Right cardiac atrium (tissue), 5 donors: ENCODE data around the gene PRCP. TPM values are rescaled to one million over a fixed set of nuclear protein-coding genes. Genes with fewer than 3 reads are reported as not detected.

Experiments
- ATAC-seq, 2 donors: fragments of 200-7000 bp; cut with Tn5 transposase; one replicate each; pipeline versions ENCODE4 v1.8.0 to v1.9.1; 2020; ENCODE audit warnings: moderate library complexity in 2 of 2, mild to moderate bottlenecking in 1 of 2
- DNase-seq, 3 donors: peaks; one replicate each; pipeline ENCODE4 v3.0.0-alpha.2; 2020
- H3K27ac ChIP-seq: one replicate; pipeline ENCODE4 v1.5.1; 2013; ENCODE audit warnings: mild to moderate bottlenecking, low read length, control low read depth, moderate library complexity
- H3K27me3 ChIP-seq: one replicate; pipeline ENCODE4 v1.6.1; 2013; ENCODE audit not compliant: control insufficient read depth, insufficient read depth
- H3K4me1 ChIP-seq: one replicate; pipeline ENCODE4 v1.6.1; 2013; ENCODE audit warnings: low read length; ENCODE audit not compliant: control insufficient read depth, insufficient read depth
- H3K4me3 ChIP-seq: one replicate; pipeline ENCODE4 v1.5.1; 2013; ENCODE audit warnings: low read length, control low read depth
- H3K9me3 ChIP-seq: one replicate; pipeline ENCODE4 v1.6.1; 2013; ENCODE audit warnings: low read length; ENCODE audit not compliant: control insufficient read depth
- WGBS: extraction: QIAGEN DNeasy Blood & Tissue Kit; methylation state at CpG from one replicate; pipeline ENCODE4 v1.1.7; 2013; 5-methylcytosine and 5-hydroxymethylcytosine counted together
- intact Hi-C, 4 donors: fragments of 100-400 bp; cut with DNase I; formaldehyde crosslinking; loops; one replicate each; pipeline versions ENCODE4 v1.11.0 to v1.14.0; 2022 to 2023
- polyA plus RNA-seq: library from polyadenylated mRNA; stranded (reverse); fragments of 200-250 nt; gene quantifications from one replicate; pipeline ENCODE4 v1.2.3, GENCODE V29; 2013
- total RNA-seq, 4 donors: library from RNA; stranded (reverse); fragmentation: NEBNext Ultra II Directional; extraction: Animal tissue kit (Norgen Biotek cat#: 25700); gene quantifications; one replicate each; pipeline ENCODE4 v1.2.1, GENCODE V29; 2021
- donor health status: healthy with polysubstance abuse.
- donor health status: DM: no; HTN: yes; CAD: no.
- donor health status: DM: no; HTN: no; CAD: no.
- donor health status: DM: no; HTN: yes; CAD: no; lungs with severe emphysema.
- donor health status: DM: yes; HTN: yes; CAD: no.

The PRCP gene
- total and polyA plus RNA-seq, 5 donors, result 69.1 to 100 (median 84.3) TPM

DNA sequence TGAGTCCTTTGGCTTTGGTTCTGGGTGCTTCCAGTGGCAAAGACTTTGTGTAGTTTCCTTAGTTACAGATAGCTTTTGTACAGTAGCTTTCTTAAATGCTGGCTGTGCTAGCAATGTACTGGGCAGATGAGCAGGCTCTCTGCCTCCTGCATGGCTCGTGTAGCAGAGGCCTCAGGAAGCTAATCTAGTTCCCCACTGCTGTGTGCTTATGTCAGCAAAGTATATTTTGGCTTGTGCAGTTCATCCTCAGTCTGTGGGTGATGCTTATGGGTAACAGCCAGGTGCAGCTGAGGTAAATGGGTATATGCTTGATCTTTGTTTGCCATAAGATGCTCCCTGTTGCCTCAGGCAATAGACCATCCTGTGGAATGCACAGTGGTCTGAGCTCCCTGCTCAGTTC lies 97.5 kb downstream of the PRCP start:
- peak in 1 of 2 donors; percentile 24 for ATAC-seq
- Histone ChIP-seq H3K4me3 (no peak overlapping the region), H3K4me1 (no peaks in the 10 kb centered on the region), H3K27me3 (no peaks in the 10 kb centered on the region), H3K9me3 (no peaks in the 10 kb centered on the region), H3K27ac (no peak overlapping the region)
- 35% methylated on average over 1 of the region's 1 CpG for WGBS
- intact Hi-C loops, result no loop called here
- no peak for DNase-seq

DNA sequence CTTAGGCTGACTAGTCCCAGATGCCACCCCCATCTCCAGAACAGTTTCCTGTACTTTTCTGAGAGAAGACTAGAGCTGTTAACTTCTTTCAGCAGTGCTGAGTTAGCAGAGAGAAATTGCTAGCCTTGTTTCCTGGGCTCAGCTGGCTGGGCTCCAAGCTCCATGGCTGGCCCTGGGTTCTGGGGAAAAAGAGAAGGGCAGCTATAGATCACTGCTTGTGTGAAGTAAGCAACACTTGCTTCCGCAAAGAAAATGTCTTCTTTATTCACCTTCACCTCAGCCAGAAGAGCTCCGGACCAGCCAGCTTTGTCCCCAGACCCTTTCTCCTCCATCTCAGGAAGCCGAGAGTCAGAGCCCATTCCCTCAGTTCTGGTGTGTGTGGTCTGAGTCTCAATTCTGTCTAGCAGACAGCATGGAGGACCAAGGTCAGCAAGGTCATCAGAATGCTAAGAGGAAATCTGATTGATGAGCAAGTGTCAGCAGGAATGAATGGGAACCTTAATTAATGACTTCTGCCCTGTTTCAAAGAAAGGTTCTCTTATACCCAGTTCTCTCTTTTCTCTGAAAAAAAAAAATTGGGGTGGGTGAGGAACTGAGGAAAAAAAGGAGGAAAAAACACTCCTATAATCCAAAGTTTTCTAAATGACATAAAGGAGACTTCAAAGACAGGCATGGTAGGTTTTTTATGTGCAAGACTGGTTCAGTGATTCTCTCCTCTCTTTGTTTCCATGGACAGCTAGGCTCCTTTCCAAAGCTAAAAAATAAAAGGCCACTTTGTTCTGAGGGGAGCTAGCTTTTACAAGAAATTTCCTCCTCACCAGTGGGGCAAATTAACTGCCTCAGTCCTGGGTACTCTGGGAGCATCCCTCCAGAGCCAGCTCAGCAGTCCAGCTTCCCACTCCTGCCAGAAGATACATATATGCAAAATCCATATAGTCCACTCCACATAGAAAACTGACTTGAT lies 103.0 kb downstream of the PRCP start:
- no peak overlapping the region for H3K27ac ChIP-seq
- DNase-seq, result peak; percentile 34 to 84 (median 79)
- no peaks in the 10 kb centered on the region for H3K9me3 ChIP-seq
- H3K27me3 ChIP-seq, result no peaks in the 10 kb centered on the region
- ATAC-seq, result peak; percentile 39 to 57
- no peak overlapping the region for H3K4me3 ChIP-seq
- intact Hi-C loops, result no loop called here
- 50% methylated on average over 3 of the region's 3 CpGs for WGBS
- no peaks in the 10 kb centered on the region for H3K4me1 ChIP-seq

DNA sequence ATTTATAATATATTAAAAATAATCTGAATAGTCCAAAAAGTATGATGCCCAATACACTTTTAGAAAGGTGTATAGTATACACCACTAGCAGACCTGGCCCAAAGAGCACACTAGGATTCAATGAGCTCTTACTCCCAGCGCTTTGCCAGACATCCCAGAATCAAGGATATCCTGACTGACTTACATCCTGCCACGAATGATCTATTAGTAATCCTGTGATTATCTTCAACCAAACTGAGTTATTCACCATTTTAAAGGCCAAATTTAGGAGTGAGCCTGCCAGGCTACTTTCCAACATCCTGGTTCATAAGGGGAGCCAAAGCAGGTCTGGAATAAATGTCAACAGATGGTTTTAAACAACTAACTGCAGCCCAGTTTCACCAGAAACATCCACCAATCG lies 105.7 kb downstream of the PRCP start:
- DNase-seq, result no peak
- WGBS, result 62% methylated on average over 3 of the region's 3 CpGs
- Histone ChIP-seq H3K27ac (no peak overlapping the region), H3K4me1 (peaks cover 2% of the 10 kb centered on the region), H3K27me3 (no peaks in the 10 kb centered on the region), H3K4me3 (no peak overlapping the region), H3K9me3 (no peaks in the 10 kb centered on the region)
- ATAC-seq, result no peak
- intact Hi-C loops, result no loop called here

DNA sequence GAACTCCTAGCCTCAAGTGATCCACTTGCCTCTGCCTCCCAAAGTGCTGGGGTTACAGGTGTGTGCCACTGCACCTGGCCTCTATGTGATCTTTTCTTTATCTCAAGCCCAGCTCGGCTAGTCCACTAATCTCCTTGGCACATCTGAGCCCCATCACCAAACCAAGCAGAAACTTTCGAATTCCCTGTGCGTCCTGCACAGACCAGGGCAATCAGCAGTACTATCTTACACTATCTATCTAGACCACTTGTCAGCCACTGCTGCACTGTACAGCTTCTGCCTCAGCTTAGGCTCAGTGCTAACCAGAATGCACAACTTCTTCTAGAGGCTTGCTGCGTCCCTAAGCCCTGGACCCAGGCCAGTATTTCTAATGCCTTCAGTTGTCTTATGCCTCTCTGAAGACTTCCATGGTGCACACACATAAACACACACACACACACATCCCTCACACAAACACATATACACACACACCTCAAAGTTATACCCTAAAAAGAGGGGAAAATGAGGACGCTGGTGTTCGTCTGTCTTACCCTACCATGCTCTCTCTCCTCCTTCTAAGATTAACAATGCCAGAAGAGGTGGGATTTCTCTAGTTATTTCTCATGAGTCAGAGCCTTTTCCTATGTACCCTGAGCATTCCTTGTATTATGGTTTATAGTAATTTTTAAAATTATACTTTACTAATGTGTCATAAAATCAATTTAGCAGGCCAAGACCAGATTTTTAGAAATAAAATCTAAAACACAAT lies 107.2 kb downstream of the PRCP start:
- DNase-seq (no peak), ATAC-seq (no peak)
- no peak overlapping the region for H3K4me3 ChIP-seq
- H3K4me1 ChIP-seq, result peaks cover 2% of the 10 kb centered on the region
- intact Hi-C loops, result no loop called here
- H3K9me3 ChIP-seq, result no peaks in the 10 kb centered on the region
- WGBS, result 73% methylated on average over 6 of the region's 6 CpGs
- H3K27me3 ChIP-seq, result no peaks in the 10 kb centered on the region
- H3K27ac ChIP-seq, result no peak overlapping the region

DNA sequence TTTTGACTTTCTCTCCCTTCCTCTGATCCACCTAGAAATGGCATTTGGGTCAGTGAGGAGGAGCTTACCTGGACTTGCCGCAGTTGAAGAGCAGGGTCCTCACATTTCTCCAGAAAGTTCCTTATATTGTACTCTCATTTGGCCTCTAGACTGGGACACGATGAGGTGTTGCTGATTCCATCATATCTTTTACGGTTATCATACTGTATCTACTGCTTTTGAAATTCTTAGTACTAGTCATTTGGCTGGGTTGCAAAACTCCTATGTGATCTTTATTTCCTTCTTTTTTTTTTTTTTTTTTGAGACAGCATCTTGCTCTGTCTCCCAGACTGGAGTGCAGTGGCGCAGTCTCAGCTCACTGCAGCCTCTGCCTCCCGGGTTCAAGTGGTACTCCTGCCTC lies 107.9 kb downstream of the PRCP start:
- whole genome bisulfite sequencing, result 85% methylated on average over 5 of the region's 5 CpGs
- no peaks in the 10 kb centered on the region for H3K27me3 ChIP-seq
- DNase-seq, result no peak
- no peaks in the 10 kb centered on the region for H3K9me3 ChIP-seq
- ATAC-seq, result no peak
- H3K27ac ChIP-seq, result no peak overlapping the region
- H3K4me3 ChIP-seq, result no peak overlapping the region
- intact Hi-C loops, result no loop called here
- peaks cover 2% of the 10 kb centered on the region for H3K4me1 ChIP-seq

DNA sequence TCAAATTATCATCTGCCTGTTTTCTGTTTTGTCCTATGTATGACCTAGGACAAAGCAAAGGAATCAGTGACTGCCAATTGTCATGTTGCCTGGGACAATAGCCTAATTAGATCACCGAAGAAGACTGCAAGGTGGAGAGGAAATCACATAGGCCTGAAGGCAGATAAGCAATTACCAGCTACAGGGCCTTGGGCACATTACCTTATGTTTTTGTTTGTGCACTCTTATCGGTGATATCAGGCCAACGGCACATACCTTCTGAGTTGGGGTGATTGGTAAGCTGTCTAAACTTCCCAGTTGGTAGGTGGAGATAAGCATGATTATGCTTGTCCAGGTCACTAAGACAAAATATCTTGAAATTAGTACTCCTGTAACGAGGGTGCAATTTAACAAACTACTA lies 108.5 kb downstream of the PRCP start:
- no peak for DNase-seq
- Histone ChIP-seq H3K27ac (peak overlapping the region; percentile 1), H3K4me1 (peaks cover 2% of the 10 kb centered on the region)

DNA sequence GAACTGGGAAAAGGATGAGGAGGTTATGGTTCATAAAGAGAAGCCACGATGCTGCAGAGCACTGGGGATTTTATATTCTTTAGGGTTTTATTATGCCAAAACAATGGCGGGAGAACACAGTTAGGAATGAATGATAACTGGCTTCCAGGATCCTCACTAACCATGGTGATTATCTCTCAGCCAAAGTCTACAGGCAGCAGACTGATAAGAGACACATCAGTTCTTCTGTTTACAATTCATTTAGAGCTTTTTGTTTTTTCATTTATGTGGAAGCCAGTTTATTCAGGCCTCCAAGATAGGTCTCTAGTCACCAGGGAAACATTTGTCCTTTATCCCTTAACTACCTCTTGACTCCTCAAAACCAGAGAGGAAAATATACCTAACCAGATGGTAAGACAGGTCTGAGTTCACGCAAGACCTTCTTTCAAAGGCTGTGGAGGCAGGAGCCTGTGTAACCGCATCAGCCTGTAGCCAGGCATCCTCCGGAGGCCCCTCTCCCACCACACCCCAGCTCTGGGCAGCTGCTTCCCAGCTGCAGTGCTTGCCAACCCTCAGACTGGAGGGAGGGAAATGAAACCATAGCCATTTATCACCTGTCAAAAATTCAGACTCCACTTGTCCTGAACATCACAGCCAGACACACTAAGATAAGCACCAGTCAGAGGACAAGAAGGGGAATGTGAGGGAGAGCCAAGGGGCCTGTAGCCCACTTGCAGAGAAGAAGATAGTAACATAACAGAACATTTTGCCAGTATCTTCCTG lies 109.3 kb downstream of the PRCP start:
- WGBS, result 16% methylated on average over 5 of the region's 5 CpGs
- Histone ChIP-seq H3K4me3 (no peak overlapping the region), H3K27ac (peak overlapping the region; percentile 39), H3K4me1 (peaks cover 2% of the 10 kb centered on the region), H3K27me3 (no peaks in the 10 kb centered on the region), H3K9me3 (no peaks in the 10 kb centered on the region)
- DNase-seq (peak; percentile 35 to 84 (median 58)), ATAC-seq (peak; percentile 91)
- intact Hi-C loops, result no loop called here

More for the DNA sequence above, 108.5 kb downstream of the PRCP start:
- no peaks in the 10 kb centered on the region for H3K9me3 ChIP-seq
- H3K27me3 ChIP-seq, result no peaks in the 10 kb centered on the region
- intact Hi-C loops, result no loop called here
- ATAC-seq, result no peak
- WGBS, result 41% methylated on average over 4 of the region's 4 CpGs
- no peak overlapping the region for H3K4me3 ChIP-seq

DNA sequence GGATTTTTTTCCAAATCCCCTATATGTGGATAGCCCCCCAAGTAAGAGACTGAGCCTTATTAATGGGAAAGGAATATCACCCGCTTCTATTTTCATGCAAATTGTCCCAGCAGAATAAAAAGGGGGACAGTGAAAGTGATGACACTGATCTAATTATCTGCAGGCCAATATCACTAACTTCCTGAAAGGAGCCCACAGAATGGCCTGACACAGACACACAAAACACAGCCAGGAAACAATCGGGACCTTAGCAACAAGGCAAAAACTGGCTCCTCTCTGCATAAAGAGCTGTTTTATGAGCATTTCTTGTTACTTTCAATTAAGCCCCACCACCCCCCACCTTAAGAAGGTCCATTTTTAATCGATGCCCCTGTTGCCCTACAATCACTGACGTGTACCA lies 112.2 kb downstream of the PRCP start:
- intact Hi-C loops, result no loop called here

DNA sequence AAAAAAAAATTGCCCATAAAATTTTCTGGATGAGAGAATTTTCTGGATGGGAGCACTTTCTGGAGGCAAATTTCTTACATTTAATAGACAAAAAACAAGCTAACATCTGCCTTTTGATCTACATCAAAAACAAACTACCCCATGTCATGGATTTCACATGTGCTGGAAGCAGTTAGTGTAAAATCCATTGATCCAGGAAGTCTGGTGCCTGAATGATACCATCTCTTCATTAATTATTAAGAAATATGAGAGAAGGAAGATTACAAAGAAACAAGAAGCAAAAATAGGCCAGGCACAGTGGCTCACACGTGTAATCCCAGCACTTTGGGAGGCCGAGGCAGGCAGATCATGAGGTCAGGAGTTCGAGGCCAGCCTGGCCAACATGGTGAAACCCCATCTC lies 113.4 kb downstream of the PRCP start:
- ATAC-seq, result no peak
- no peak overlapping the region for H3K4me3 ChIP-seq
- no peak for DNase-seq
- WGBS, result 87% methylated on average over 3 of the region's 3 CpGs
- no peaks in the 10 kb centered on the region for H3K9me3 ChIP-seq
- no peaks in the 10 kb centered on the region for H3K27me3 ChIP-seq
- intact Hi-C loops, result no loop called here
- H3K4me1 ChIP-seq, result peaks cover 2% of the 10 kb centered on the region
- H3K27ac ChIP-seq, result no peak overlapping the region

More for the DNA sequence above, 112.2 kb downstream of the PRCP start:
- Histone ChIP-seq H3K4me1 (peaks cover 2% of the 10 kb centered on the region), H3K4me3 (no peak overlapping the region), H3K9me3 (no peaks in the 10 kb centered on the region), H3K27me3 (no peaks in the 10 kb centered on the region), H3K27ac (no peak overlapping the region)
- DNase-seq (no peak), ATAC-seq (no peak)
- WGBS, result 78% methylated on average over 4 of the region's 4 CpGs

DNA sequence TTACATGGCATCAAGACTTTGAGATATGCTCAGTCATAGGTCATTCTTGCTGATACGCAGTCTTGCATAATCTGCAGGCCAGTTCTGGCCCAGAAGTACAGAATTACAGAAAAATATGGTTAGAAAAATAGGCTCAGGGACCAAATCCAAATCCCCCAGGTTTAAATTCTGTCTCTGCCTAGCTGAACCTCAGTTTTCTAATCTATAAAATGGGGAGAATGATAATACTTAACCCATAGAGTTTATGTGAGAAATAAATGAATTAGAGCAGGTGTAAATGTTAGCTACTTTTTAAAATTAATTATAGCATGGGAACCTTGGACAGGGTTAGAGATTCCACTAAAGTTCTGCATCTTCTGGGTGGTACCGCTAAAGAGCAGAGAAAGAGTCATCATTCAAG lies 114.2 kb downstream of the PRCP start:
- 94% methylated on average over 2 of the region's 2 CpGs for WGBS
- intact Hi-C loops, result no loop called here
- DNase-seq (no peak), ATAC-seq (no peak)
- Histone ChIP-seq H3K4me3 (no peak overlapping the region), H3K27me3 (no peaks in the 10 kb centered on the region), H3K9me3 (no peaks in the 10 kb centered on the region), H3K27ac (no peak overlapping the region), H3K4me1 (peaks cover 1% of the 10 kb centered on the region)
